Measurements from ENCODE around the gene PRDM1.

- TF ChIP-seq ZNF274 (IDR thresholded peaks at IDR 0.05; ENCODE audit: low read depth, low read length) (no peak), SUZ12 (IDR thresholded peaks at IDR 0.05; ENCODE audit: extremely low read depth, insufficient read depth, insufficient read length) (no peak)
Observed at GRCh38 chr6:106134087-106134770, 48.1 kb downstream of the PRDM1 start.

Measured in NT2/D1 (cell line).